SK-N-SH (cell line): ENCODE data around the gene DIS3L2. TPM values are rescaled to one million over a fixed set of nuclear protein-coding genes. Genes with fewer than 3 reads are reported as not detected.
A peak's percentile ranks its signal among the peaks of the same experiment; 100 is the strongest.

Experiments used
- CTCF ChIA-PET: fragments of 300-600, 350-600 bp; formaldehyde crosslinking; extraction: SDS; loops from one replicate; lab custom pipeline; 2021; lab: Yijun Ruan, JAX
- POLR2A ChIA-PET: fragments of 350-600 bp; sonication (Branson Sonifier 250); formaldehyde crosslinking; extraction: SDS; loops from one replicate; lab custom pipeline; 2020; ENCODE audit warnings: antibody characterized with exemption, inconsistent platforms; lab: Yijun Ruan, JAX
- DNase-seq: peaks from one replicate; pipeline ENCODE4 v3.0.0; 2012
- H2AFZ ChIP-seq: fragments of 200-600 bp; sonication (generic); 2 replicates; pipeline ENCODE4 v1.8.1; 2016; ENCODE audit warnings: antibody characterized with exemption, mild to moderate bottlenecking, low read depth
- H3F3A ChIP-seq: fragments of 200-600 bp; sonication (generic); replicated peaks from 2 replicates; pipeline ENCODE3; 2016; ENCODE audit warnings: antibody characterized with exemption, mild to moderate bottlenecking; ENCODE audit not compliant: insufficient read depth
- H3K27ac ChIP-seq, 2 experiments: fragments of 200-500 bp in 1 of 2; fragments of 200-600 bp in 1 of 2; sonication (Bioruptor generic) in 1 of 2; sonication (generic), shearing (Covaris generic) in 1 of 2; 2 replicates each; pipeline versions ENCODE4 v1.5.1 to v1.6.1; 2014 to 2016; ENCODE audit warnings: low read depth in 2 of 2, inconsistent platforms in 1 of 2, low read length in 1 of 2, mild to moderate bottlenecking in 1 of 2, mixed read lengths in 1 of 2
- H3K27me3 ChIP-seq: fragments of 200-600 bp; sonication (generic), shearing (Covaris generic); 2 replicates; pipeline ENCODE4 v1.6.1; 2016; ENCODE audit warnings: mixed run types; ENCODE audit not compliant: insufficient read depth
- H3K36me3 ChIP-seq, 2 experiments: fragments of 200-500 bp in 1 of 2; fragments of 200-600 bp in 1 of 2; sonication (Bioruptor generic) in 1 of 2; sonication (generic) in 1 of 2; replicated peaks in 1 of 2; 2 replicates each; pipeline versions ENCODE3 to v1.5.1; 2014 to 2016; ENCODE audit warnings: low read length in 1 of 2, mild to moderate bottlenecking in 1 of 2; ENCODE audit not compliant: insufficient read depth in 2 of 2, control insufficient read depth in 1 of 2
- H3K4me1 ChIP-seq, 2 experiments: fragments of 200-500 bp in 1 of 2; fragments of 200-600 bp in 1 of 2; sonication (Bioruptor generic) in 1 of 2; sonication (generic), shearing (Covaris generic) in 1 of 2; 2 replicates each; pipeline versions ENCODE4 v1.5.1 to v1.6.1; 2014 to 2016; ENCODE audit warnings: low read depth in 1 of 2, low read length in 1 of 2, mixed run types in 1 of 2; ENCODE audit not compliant: insufficient read depth in 2 of 2, control insufficient read depth in 1 of 2
- H3K4me2 ChIP-seq: fragments of 200-600 bp; sonication (generic), shearing (Covaris generic); 2 replicates; pipeline ENCODE4 v1.6.1; 2017; ENCODE audit warnings: mixed run types
- H3K4me3 ChIP-seq, 2 experiments: fragments of 200-500 bp in 1 of 2; fragments of 200-600 bp in 1 of 2; sonication (Bioruptor generic) in 1 of 2; sonication (generic), shearing (Covaris generic) in 1 of 2; 2 replicates each; pipeline versions ENCODE4 v1.5.1 to v1.8.1; 2014 to 2016; ENCODE audit warnings: low read depth in 2 of 2, inconsistent platforms in 1 of 2, low read length in 1 of 2, mild to moderate bottlenecking in 1 of 2, mixed read lengths in 1 of 2, moderate library complexity in 1 of 2
- H3K79me2 ChIP-seq: fragments of 200-600 bp; sonication (generic); 2 replicates; pipeline ENCODE4 v1.8.1; 2017; ENCODE audit warnings: mild to moderate bottlenecking; ENCODE audit not compliant: insufficient read depth
- H3K9ac ChIP-seq: fragments of 200-600 bp; sonication (generic); 2 replicates; pipeline ENCODE4 v1.6.1; 2017; ENCODE audit warnings: mixed run types
- H3K9me2 ChIP-seq: fragments of 200-600 bp; sonication (generic); 2 replicates; pipeline ENCODE4 v1.6.1; 2017; ENCODE audit warnings: mixed run types
- H3K9me3 ChIP-seq: fragments of 200-600 bp; sonication (generic); 2 replicates; pipeline ENCODE4 v1.6.1; 2017; ENCODE audit warnings: mixed run types, mild to moderate bottlenecking, moderate library complexity
- H4K20me1 ChIP-seq: fragments of 200-600 bp; sonication (generic); 2 replicates; pipeline ENCODE4 v1.6.1; 2017; ENCODE audit warnings: mild to moderate bottlenecking, mixed run types; ENCODE audit not compliant: insufficient read depth
- CHD2 ChIP-seq: fragments of 150-350 bp; IDR thresholded peaks from 2 replicates; pipeline ENCODE4 v1.6.1; 2018; ENCODE audit warnings: low read length; ENCODE audit not compliant: partially characterized antibody
- ELF1 ChIP-seq: IDR thresholded peaks from 2 replicates; pipeline ENCODE4 v1.4.0; 2012
- EP300 ChIP-seq, 2 experiments: IDR thresholded peaks; 2 replicates each; pipeline versions ENCODE4 v1.4.0 to v1.6.1; 2012; ENCODE audit warnings: borderline replicate concordance in 1 of 2, low read depth in 1 of 2, low read length in 1 of 2
- FOSL2 ChIP-seq: IDR thresholded peaks from 2 replicates; pipeline ENCODE4 v1.4.0; 2012; ENCODE audit warnings: low read depth, mild to moderate bottlenecking, moderate library complexity, borderline replicate concordance
- FOXJ3 ChIP-seq: sonication (generic); formaldehyde crosslinking; IDR thresholded peaks from 2 replicates; pipeline ENCODE4 v1.5.1; 2020; ENCODE audit warnings: mild to moderate bottlenecking, missing genetic modification reagents
- FOXM1 ChIP-seq: IDR thresholded peaks from 2 replicates; pipeline ENCODE4 v1.4.0; 2012; ENCODE audit warnings: low read depth, mild to moderate bottlenecking
- GABPA ChIP-seq: IDR thresholded peaks from 2 replicates; pipeline ENCODE4 v1.4.0; 2012; ENCODE audit warnings: low read depth, mild to moderate bottlenecking
- GATA2 ChIP-seq: sonication (generic); formaldehyde crosslinking; IDR thresholded peaks from 2 replicates; pipeline ENCODE4 v1.5.0; 2020; ENCODE audit warnings: mild to moderate bottlenecking, missing genetic modification reagents
- JUND ChIP-seq: IDR thresholded peaks from 2 replicates; pipeline ENCODE4 v1.4.0; 2012
- MEF2A ChIP-seq: IDR thresholded peaks from 2 replicates; pipeline ENCODE4 v1.4.0; 2012; ENCODE audit warnings: low read depth, borderline replicate concordance
- MXI1 ChIP-seq: IDR thresholded peaks from 2 replicates; pipeline ENCODE4 v1.6.1; 2012; ENCODE audit warnings: mild to moderate bottlenecking, low read depth, low read length, improper control_type of control experiment
- NRF1 ChIP-seq: IDR thresholded peaks from 2 replicates; pipeline ENCODE4 v1.6.1; 2012; ENCODE audit warnings: low read depth, mild to moderate bottlenecking, low read length
- RAD21 ChIP-seq: IDR thresholded peaks from 2 replicates; pipeline ENCODE4 v1.6.1; 2012; ENCODE audit warnings: mild to moderate bottlenecking, low read length
- RCOR1 ChIP-seq: fragments of 150-350 bp; IDR thresholded peaks from 2 replicates; pipeline ENCODE4 v1.6.1; 2017; ENCODE audit warnings: antibody characterized with exemption, low read length
- REST ChIP-seq: IDR thresholded peaks from 2 replicates; pipeline ENCODE4 v1.6.1; 2012; ENCODE audit warnings: mild to moderate bottlenecking, low read depth, low read length, moderate library complexity
- RFX5 ChIP-seq: IDR thresholded peaks from 2 replicates; pipeline ENCODE4 v1.6.1; 2012; ENCODE audit warnings: mild to moderate bottlenecking, improper control_type of control experiment, low read length
- RXRA ChIP-seq: IDR thresholded peaks from 2 replicates; pipeline ENCODE4 v1.4.0; 2012; ENCODE audit warnings: low read depth, mild to moderate bottlenecking, borderline replicate concordance
- SIN3A ChIP-seq: IDR thresholded peaks from 2 replicates; pipeline ENCODE4 v1.6.1; 2012; ENCODE audit warnings: low read depth, mild to moderate bottlenecking, low read length, moderate library complexity, borderline replicate concordance
- SMC3 ChIP-seq: IDR thresholded peaks from 2 replicates; pipeline ENCODE4 v1.6.1; 2012; ENCODE audit warnings: low read depth, low read length, improper control_type of control experiment
- TAF1 ChIP-seq: IDR thresholded peaks from 2 replicates; pipeline ENCODE4 v1.6.1; 2012; ENCODE audit warnings: low read depth, mild to moderate bottlenecking, low read length, moderate library complexity, borderline replicate concordance
- TCF12 ChIP-seq: IDR thresholded peaks from 2 replicates; pipeline ENCODE4 v1.4.0; 2012
- TEAD4 ChIP-seq: IDR thresholded peaks from 2 replicates; pipeline ENCODE4 v1.4.0; 2012; ENCODE audit warnings: mild to moderate bottlenecking, borderline replicate concordance; ENCODE audit not compliant: insufficient read depth
- USF1 ChIP-seq: IDR thresholded peaks from 2 replicates; pipeline ENCODE4 v1.4.0; 2012; ENCODE audit warnings: low read depth, borderline replicate concordance
- USF2 ChIP-seq: fragments of 150-350 bp; IDR thresholded peaks from 2 replicates; pipeline ENCODE4 v1.6.1; 2017; ENCODE audit warnings: antibody characterized with exemption, low read length, low read depth, borderline replicate concordance
- YY1 ChIP-seq: IDR thresholded peaks from 2 replicates; pipeline ENCODE4 v1.4.0; 2012; ENCODE audit warnings: low read depth, mild to moderate bottlenecking
- ZBTB33 ChIP-seq: IDR thresholded peaks from 2 replicates; pipeline ENCODE4 v1.4.0; 2012; ENCODE audit warnings: low read depth, borderline replicate concordance
- WGBS: methylation state at CpG from one replicate; pipeline ENCODE4 v1.1.6; 2017; ENCODE audit warnings: low lambda C conversion rate; 5-methylcytosine and 5-hydroxymethylcytosine counted together
- polyA plus RNA-seq, 3 experiments: library from polyadenylated mRNA; depleted of rRNA; stranded (reverse); fragments of >200 nt; gene quantifications; 2 replicates each; pipeline ENCODE4 v1.2.3, GENCODE V29; 2012

DIS3L2 gene
- polyA plus RNA-seq (2012; rRNA removed) = 16.4 and 17.9 TPM in 2 replicates
- 7.1 and 10.7 TPM in 2 replicates for polyA plus RNA-seq (2012; cell fraction: cytosol; rRNA removed)
- 48.6 and 53.9 TPM in 2 replicates for polyA plus RNA-seq (2012; cell fraction: nucleus; rRNA removed)

GRCh38 chr2:231961349-231962166 lies at the start of gene DIS3L2:
TSS of gene DIS3L2 (plus strand) at chr2:231961713. CDS start at chr2:232014928, 53,215 bp downstream.
- Histone ChIP-seq H3K9me2 (no peaks in the 10 kb centered on the region), H3K27ac (peak within 1 kb of the TSS; percentile 74 to 87), H3K9ac (peak within 1 kb of the TSS; percentile 85), H3K9me3 (no peaks in the 10 kb centered on the region), H3K4me3 (peak within 1 kb of the TSS; percentile 80 to 96), H3F3A (no peaks in the 10 kb centered on the region), H3K79me2 (peaks cover 49% of the 10 kb centered on the region), H4K20me1 (no peaks in the 10 kb centered on the region), H3K4me2 (peak within 1 kb of the TSS; percentile 92), H3K36me3 (no peaks in the 10 kb centered on the region), H3K27me3 (no peaks in the 10 kb centered on the region), H3K4me1 (peaks cover 0 to 5% of the 10 kb centered on the region in 2 experiments; a peak in 1 of 4 replicates), H2AFZ (peak within 1 kb of the TSS; percentile 97)
- ChIA-PET POLR2A (interaction anchor here (0.5 to 1.0 kb wide), 4 partner anchors 25 to 497 kb away, joined by 3 to 4 read pairs (median 3); partner anchors contain the start of gene NCL), CTCF (interaction anchor here (1.0 to 1.5 kb wide), 2 partner anchors 32 to 36 kb away, joined by 3 to 4 read pairs; no protein-coding TSS in a partner anchor)
- peak; percentile 93 for DNase-seq
- 0% methylated on average over 8 of the region's 83 CpGs for WGBS
- TF ChIP-seq USF1 = peak; percentile 54
- TF ChIP-seq MXI1 = peak; percentile 62
- TF ChIP-seq RFX5 = no peak
- no peak for TF ChIP-seq SIN3A
- no peak for TF ChIP-seq FOSL2
- TF ChIP-seq EP300 (IDR thresholded peaks at IDR 0.05; ENCODE audit: borderline replicate concordance in 1 of 2, low read depth in 1 of 2, low read length in 1 of 2) = peak in 1 of 2 experiments; percentile 61; a peak in 1 of 4 replicates
- no peak for TF ChIP-seq RAD21
- TF ChIP-seq TEAD4 = 0 out of 2 replicates have a peak, but pooled peaks have one; percentile 22
- no peak for TF ChIP-seq MEF2A
- no peak for TF ChIP-seq USF2
- peak; percentile 58 for TF ChIP-seq YY1
- TF ChIP-seq GABPA = peak; percentile 86
- TF ChIP-seq RCOR1 = no peak
- no peak for TF ChIP-seq RXRA
- no peak for TF ChIP-seq JUND
- peak; percentile 46 for TF ChIP-seq CHD2
- peak; percentile 44; the same call in 1 of the 2 replicates for TF ChIP-seq ZBTB33
- TF ChIP-seq FOXM1 = peak; percentile 39; the same call in 1 of the 2 replicates
- TF ChIP-seq SMC3 = no peak
- TF ChIP-seq GATA2 (CRISPR knock-in tag) = no peak
- peak; percentile 90 for TF ChIP-seq ELF1
- no peak for TF ChIP-seq FOXJ3
- peak; percentile 51; the same call in 1 of the 2 replicates for TF ChIP-seq REST
- TF ChIP-seq TAF1 = peak; percentile 84
- TF ChIP-seq TCF12 = peak; percentile 14; the same call in 1 of the 2 replicates
- TF ChIP-seq NRF1 = no peak; the same call in 1 of the 2 replicates
